Medulla oblongata (tissue), 1 donor: ENCODE data around the gene CLIP1.
A peak's percentile ranks its signal among the peaks of the same experiment; 100 is the strongest.

Experiments used
- DNase-seq: peaks from one replicate; pipeline ENCODE4 v3.0.0-alpha.2; 2015; ENCODE audit errors: extremely low spot score

CLIP1 gene

DNA sequence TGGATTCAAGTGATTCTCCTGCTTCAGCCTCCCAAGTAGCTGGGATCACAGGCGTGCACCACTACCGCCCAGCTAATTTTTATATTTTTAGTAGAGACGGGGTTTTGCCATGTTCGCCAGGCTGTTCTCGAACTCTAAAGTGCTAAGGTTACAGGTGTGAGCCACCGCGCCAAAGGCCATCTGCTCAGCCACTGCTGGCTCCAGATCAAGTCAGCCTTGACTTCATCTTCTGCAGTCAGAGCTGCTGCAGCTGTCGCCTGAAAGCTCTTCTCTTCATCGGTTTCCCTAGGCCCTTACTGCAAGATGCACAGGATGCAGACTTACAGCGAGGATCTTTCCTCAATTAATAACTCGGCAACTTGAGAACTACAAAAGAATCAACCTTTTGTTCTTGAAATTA lies 66.8 kb downstream of the CLIP1 start:
- no peak for DNase-seq

DNA sequence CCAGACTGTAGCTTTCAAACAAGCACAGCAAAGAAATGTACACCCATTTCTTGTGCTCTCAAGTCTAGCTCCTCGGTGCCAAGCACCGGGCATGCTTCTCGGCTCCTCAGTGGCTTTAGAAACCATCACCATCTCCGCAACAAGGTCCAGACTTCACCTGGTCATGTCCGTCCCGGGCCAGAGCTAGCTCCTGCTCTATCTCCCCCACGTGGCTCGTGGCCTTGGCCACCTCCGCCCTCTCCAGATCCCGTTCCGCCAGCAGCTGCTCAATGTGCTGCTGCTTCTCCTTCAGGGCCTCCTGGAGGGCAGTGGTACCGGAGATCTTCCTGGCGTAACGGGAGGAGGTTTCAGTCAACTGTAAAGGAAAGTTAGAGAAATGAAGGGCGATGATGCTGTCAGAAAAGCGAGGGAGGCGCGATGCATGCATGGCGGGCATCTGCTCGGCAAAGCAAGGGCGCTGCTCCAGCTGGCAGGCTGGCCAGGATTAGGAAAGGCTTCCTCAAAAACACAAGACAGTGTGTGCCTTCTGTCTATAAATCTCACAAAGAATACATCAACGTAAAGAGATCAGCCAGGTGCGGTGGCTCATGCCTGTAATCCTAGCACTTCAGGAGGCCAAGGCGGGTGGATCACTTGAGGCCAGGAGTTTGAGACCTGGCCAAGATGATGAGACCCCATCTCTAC lies 67.4 kb downstream of the CLIP1 start:
- no peak for DNase-seq

DNA sequence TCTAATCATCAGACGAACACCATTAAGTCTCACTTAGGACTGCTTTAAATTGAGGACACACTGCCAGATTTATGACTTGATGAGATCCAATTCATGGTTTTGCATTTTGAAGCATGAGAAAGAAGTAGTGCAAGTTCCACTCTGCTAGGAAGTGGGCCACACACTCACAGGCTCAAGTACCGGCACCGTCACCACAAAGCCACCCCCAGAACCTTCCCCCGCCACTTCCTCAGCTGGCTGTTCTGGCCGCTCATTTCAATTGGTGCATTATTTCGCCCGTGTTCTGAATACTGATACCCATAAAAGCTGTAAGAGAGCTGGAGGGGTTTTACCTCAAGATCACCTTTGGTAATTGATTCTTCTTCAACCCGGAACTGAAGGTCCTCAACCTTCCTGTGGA lies 70.1 kb downstream of the CLIP1 start:
- DNase-seq, result no peak

DNA sequence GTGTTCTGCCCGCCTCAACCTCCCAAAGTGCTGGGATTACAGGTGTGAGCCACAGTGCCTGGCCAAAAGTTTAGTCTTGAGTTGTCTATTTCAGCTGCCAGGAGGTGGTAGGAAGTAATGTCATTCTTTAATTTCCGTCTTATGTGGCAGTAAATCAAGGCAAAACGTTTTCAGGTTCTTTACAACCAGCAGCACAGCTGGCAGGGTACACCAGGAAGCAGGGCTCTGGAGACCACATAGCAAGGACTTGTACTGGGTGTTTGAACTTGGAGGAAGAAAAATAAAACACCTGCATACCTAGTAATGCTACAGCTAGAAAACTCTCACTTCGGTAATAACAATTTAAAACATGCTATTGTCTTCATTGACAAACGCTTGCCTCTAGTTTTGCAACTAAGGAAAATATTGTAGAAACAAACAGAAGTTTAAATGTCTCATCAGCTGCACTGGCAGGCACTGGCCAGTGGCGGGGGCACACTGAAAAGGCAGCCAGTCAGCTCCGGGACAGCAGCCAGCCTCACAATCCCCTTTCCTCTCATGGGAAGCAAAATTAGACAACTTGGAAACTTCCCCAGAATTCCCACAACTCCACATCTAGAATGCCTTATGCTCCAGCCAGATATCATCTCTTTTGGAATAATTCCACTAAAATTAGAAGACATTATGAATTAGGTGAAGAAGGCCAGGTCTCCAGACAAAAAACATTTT lies 72.2 kb downstream of the CLIP1 start:
- peak; percentile 41 for DNase-seq

DNA sequence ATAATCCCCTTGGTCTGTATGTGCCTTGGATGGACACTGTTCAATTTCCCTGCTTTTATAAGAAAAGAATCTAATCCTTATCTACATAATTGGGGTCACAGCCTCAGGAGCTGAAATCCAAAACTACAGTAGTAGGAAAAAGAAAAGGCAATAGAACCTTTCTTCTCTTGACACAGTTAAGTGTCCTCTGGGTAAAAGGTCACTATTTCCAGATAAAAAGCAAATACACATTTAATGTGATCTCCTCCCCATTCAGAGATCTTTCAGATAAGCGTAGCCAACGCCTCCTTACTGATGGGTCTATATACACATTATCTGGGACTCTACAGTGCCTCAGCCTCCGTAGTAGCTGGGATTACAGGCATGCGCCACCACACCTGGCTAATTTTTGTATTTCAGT lies 73.4 kb downstream of the CLIP1 start:
- no peak for DNase-seq

DNA sequence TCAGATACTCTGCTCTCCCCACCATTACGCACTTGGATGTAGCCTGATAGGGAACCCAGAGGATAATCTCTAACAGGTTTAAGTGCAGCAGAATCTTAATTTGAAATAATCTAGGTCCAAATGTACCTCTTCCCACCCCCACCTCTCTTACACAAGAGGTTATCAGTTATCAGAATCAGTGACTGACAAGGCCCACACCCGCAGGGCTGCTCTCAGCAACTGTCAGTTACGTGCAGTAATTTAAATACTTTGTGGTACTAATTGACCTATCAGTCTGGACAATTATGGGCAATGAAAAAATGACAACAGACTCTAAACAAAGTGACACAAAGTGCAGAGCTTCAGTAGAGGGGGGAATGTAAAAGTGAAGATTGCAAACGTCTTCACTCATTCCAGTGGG lies 74.0 kb downstream of the CLIP1 start:
- DNase-seq, result no peak

DNA sequence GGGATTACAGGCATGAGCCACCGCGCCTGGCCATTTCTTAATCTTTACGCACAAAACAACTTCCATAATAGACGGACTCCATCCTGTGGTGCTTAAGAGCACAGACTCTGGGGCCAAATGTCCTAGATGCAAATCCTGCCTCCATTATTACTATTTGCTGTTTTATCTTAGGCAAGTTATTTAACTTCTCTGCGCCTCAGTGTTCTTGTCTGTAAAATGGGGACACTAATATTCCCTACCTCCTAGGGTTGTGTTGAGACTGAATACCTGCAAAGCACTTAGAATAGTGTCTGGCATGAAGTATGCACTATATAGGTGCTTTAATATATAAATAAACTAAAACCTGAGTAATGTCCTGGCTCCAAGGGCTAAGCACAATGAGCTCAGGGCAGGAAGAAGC lies 76.4 kb downstream of the CLIP1 start:
- DNase-seq, result no peak

DNA sequence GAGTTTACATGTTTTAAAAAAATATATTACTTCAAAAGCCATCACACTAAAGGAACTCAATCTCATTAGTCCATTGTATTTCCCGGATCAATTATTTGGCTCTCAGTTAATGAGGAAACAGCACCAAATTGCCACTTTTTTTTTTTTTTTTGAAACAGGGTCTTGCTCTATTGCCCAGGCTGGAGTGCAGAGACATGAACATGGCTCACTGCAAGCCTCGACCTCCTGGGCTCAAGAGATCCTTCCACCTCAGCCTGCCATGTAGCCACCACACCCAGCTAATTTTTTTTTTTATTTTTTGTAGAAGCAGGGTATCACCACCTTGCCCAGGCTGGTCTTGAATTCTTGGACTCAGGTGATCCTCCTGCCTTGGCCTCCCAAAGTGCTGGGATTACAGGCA lies 77.4 kb downstream of the CLIP1 start:
- no peak for DNase-seq

DNA sequence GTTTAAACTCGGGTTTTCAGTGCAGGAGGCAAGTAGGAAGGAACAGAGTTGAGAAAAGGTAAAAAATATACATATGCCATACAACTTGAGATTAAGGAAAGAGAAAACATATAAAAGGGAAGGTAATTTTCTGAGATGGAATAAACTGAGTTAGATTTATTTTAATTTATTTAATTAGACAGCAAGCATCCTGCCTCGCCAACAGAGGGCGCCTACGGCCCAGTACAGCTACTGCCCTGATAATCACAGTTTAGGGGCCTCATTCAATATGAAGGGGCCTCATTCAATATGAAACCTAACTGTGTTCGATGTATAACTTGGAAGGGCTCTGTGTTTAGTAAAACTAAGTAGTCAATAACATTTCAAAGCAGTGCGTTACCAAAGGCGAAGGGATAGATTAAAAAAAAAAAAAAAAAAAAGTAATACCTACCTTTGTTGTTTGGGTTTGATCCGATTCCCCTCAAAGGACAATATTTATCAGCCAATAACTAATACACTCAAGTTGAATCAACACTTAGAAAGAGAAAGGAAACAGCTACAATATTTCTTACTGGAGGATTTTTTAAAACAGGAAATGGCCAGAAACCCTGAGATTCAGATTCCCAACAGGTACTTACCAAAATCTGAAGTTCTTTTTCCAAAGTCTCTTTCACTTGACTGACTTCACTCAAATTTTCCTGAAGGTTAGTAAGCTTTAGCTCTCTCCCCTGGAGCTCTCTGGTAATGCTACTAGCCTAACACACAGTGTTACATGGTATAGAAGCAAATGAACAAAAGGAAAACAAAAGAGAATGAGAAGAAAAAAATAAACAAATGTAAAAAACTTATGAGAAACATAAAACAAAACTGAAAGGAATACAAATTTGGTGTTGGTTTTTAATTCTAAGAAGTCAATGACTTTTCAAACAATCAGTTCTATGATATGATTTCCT lies 86.2 kb downstream of the CLIP1 start:
- no peak for DNase-seq

DNA sequence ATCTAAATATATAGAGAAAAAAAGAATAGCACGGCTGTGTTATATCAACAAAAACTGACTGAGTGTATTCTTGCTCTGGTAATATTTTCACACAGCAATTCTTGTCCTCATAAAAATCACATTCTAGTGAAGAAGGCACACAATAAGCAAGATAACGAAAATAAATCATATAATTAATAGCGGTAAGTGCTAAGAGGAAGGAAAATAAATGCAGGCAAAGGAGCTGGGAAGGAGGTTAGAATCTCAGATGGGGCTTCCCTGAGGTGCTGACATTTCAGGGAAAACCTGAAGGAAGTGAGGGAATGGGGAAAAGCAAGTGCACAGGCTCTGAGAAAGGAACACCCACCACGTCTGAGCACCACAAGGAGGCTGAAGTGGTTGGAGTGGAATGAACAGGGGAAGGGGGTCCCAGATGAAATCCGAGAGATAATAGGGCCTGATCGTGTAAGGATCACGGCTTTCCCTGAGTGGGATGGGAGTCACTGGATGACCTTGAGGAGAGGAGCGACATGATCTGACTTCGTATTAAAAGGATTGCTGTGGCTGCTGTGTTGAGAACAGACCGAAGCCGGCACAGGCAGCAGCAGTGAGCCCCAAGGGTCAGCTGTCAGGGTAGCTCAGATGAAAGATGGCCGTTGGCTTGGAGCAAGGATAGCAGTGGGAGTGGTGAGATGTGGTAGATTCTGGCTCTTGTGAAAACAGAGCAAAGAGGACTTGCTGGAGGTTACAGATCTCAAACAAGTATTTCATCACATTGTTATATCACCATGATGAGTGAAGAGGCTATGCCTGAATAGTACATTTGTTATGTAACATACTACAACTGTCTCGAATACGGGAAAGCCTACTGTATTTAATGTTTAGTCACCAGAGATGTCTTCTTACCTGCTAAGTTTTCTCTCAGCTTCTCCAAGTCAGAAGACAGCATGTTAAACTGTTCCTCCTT lies 89.1 kb downstream of the CLIP1 start:
- DNase-seq, result no peak

DNA sequence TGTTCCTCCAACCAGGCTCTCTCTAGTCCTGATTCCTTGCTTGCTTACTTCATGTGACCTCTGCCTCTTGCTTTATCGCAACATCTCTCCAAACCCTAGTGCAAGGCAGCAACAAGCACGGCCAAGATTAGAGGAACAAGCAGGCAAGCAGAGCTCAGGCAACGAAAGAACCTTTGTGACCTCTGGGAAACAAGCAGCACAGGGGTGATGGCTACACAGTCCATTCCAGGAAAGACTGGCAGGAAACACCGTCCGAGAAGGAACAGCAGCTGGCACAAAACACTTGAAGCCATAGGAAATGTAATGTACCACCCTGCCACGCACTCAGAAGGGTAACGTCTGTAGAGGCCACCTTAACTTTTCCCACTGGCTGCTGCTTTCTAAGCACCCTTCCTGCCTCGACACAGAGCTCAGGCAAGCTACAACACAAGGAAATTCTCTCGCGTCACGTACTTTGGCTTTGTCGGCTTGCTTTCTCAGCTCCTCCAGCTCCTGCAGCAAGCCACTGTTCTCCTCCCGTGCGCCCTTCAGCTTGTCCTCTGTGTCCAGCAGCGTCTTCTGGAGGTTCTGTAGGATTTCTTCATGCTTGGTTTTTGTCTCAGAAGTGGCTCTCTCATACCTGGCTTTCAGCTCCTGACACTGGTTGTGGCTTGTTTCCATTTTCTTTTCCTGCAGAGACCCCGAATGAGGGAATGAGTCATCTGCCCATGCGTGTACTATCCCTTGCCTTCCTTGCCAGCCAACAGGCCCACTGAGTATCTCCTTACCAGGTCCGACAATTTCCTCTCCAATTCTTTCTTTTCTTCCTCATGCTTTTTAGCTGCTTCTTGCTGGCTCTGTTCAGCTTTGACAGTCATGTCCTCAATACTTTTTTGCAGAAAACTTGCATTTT lies 94.7 kb downstream of the CLIP1 start:
- DNase-seq, result no peak

DNA sequence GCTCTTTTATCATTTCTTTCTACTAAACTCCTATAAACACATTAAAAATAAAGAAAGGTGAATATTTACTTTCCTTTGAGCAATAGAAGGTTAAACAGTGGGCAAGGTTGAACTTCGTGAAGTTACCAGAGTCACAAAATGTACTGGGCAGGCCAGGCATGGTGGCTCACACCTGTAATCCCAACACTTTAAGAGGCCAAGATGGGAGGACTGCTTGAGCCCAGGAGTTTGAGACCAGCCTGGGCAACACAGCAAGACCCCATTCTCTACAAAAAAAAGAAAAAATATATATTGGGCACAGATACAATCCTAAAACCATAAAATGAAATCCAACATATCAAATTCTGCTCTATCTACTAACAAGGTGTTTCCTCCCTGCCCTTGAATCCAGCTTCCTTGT lies 95.5 kb downstream of the CLIP1 start:
- no peak for DNase-seq

DNA sequence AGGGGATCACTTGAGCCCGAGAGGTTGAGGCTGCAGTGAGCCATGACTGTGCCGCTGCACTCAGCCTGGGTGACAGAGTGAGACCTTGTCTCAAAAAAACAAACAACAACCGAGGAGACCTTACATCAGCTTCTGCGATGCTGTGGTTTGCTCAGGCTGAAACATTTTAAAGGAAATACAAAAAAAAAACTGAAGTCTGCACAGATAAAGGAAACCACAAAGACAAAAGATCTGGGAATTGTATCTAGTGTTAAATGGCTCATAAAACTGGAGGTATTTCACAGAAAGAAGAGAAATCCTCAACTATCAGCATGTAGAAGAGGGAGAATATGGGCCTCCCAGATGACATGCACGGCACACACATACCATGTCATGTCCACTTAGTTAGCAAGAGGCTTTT lies 95.9 kb downstream of the CLIP1 start:
- no peak for DNase-seq

DNA sequence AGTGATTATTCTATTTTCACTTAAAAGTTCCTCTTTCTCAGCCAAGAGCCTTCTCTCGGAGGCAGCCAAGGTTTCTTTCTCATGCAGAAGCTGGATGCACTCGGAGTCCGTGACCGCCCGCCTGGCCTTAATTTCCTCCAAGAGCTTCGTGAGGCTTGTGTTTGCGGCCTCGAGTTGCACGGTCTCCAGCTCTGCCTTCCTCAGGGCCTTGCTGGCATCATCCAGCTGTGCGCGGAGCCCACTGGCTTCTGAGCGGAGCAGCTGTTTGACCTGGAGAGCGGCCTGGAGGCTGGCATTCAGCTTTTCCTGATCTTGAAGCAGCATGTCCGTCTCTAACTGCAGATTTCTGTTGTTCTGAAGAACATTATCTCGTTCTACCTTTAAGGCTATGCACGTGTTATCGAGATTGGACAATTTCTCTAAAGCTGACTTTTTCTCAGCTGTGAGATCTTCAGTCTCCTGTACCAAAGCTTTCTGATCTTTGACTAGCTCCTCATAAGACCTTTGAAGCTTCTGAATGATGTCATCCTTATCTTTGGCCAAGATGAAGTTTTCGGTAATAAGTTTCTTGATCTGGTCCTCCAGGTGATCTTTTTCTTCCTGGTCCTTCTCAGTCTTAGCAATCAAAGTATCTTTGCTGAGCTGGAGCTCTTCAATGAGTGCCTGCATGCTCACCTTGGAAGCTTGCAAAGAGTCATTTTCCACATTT lies 99.0 kb downstream of the CLIP1 start:
- DNase-seq, result peak; percentile 8

DNA sequence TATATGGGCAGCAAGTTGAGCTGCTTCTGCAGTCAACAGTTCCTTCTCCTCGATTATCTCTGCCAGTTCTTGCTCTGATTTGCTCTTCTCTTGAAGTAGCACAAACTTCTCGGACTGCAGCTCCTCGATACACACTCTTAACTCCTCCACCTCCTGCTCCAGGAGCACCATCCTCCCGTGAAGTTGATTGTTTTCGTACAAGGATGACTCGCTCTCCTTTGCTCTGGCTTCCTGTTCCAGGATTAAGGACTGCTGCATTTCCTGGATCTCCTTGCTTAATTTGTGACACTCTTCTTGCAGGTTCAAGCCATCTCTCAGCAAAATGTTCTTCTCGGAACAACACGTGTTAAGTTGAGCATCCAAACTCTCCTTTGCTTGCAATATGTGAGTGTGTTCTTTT lies 100.0 kb downstream of the CLIP1 start:
- DNase-seq, result no peak

DNA sequence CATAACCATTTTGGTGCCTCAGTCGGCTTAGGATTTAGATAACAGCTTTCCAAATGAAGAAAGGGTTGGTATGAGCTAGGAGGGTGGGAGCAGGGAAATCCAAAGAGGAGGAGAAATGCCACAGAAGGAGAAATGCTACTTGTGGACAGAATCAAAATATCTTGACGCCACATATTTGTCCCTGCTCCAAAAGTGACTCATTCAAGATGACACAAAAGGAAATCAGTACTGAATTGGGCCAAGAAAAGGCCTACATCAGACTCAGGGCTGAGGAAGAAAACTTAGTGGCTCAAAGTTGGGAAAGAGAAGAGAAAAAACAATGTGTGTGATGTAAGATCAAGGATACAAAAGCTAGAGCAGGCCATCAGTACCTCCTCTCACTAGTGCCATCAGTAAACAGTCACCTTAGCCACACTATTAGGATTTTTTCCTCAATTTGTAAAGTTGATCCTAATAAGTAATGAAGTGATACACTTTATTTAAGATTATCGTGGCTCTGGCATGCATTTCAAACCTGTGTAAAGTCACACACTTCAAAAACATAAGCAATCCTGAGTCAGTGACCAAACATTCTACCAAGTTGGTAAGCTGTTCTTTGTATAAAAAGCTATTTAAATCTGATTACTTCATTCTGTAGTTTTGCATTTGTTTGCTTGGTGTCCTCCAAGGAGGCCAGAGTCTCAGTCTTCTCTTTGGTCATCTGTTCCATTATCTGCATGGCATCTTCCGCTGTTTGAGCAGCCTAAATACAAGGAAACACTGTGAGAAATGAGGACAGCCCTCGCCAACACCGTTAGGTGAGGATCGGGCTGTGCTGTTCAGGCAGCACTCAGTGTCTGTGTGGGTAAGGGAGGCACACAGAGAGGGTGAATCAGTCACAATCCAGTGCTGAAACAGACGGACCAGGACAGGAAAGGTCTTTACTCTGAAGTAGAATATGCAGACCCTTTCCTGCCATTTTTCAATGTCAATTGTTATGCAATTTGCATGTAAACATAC lies 103.6 kb downstream of the CLIP1 start:
- DNase-seq, result no peak

DNA sequence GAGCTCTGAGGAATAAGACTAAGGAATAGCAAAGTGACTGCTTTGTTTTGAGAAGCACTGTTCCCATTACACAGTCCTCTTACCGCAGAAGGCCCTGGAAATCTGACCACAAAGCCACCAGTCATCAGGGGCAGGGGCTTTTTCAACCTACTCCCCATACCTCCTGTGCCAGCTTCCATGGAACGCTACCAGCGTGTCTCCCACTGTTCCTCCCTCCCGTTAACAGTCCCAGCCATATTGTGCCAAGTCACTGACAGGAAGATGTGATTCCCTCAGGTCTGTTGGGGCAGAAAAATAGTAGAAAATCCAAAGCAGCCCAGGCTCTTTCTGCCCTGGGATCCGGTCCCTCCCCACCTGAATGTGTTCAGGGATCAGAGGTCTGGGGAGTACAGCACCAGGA lies 109.5 kb downstream of the CLIP1 start:
- DNase-seq, result no peak

DNA sequence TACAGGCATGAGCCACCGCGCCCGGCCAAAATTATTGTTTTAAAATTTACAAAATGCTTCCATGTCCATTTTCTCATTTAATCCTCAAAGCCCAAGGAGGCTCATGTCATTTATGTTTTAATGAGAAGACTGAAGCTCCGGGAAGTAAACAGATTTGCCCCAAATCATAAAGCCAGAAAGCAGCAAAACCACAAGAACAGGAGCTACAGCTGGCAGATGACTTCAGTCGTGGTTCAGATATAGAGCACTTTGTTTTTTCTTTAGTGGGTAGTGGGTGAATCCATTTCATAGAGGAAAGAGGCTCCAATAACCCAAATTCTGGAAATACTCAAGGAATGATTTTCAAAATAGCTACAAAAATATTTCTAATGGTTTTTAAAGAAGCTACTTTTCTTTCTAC lies 110.8 kb downstream of the CLIP1 start:
- no peak for DNase-seq
